Stomach smooth muscle (tissue), 2 donors: Measurements from ENCODE around the gene ATXN1.

ENCODE experiments used
- H3K27ac ChIP-seq: one replicate; pipeline ENCODE4 v1.7.0; 2013; ENCODE audit warnings: mild to moderate bottlenecking, low read length, inconsistent platforms
- H3K27me3 ChIP-seq, 2 donors: one replicate each; pipeline ENCODE4 v1.7.0; 2013; ENCODE audit warnings: low read length in 2 of 2; ENCODE audit not compliant: insufficient read depth in 2 of 2, control insufficient read depth in 1 of 2
- H3K36me3 ChIP-seq, 2 donors: one replicate each; pipeline ENCODE4 v1.7.0; 2013; ENCODE audit warnings: low read length in 2 of 2; ENCODE audit not compliant: control insufficient read depth in 2 of 2, insufficient read depth in 2 of 2
- H3K4me1 ChIP-seq: one replicate; pipeline ENCODE4 v1.7.0; 2013; ENCODE audit warnings: low read length; ENCODE audit not compliant: control insufficient read depth, insufficient read depth
- H3K4me3 ChIP-seq, 2 donors: one replicate each; pipeline ENCODE4 v1.7.0; 2013; ENCODE audit warnings: low read length in 2 of 2
- H3K9ac ChIP-seq, 2 donors: one replicate each; pipeline ENCODE4 v1.7.0; 2013; ENCODE audit warnings: low read length in 2 of 2, mild to moderate bottlenecking in 1 of 2
- H3K9me3 ChIP-seq, 2 donors: one replicate each; pipeline ENCODE4 v1.7.0; 2013; ENCODE audit warnings: low read length in 2 of 2; ENCODE audit not compliant: control insufficient read depth in 2 of 2
- donor health status: healthy.
- donor health status: Pancreatic carcinoma.

ATXN1 gene

DNA sequence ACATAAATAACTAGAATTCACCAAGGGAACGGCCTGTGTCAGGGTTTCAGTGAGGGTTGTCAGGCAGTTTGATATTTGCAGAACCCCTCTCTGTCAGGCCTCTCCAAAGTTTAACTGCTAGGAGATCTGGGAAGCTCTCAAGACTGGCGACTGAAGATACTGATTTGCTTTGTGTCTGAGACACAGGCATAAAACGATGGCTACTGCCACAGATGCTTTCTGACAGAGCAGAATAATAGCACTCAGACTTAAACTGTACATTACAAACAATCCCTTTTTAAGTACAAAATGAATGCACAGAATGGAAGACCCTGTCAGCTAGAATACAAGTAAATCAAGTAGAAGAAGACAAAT lies 7.2 kb upstream of the ATXN1 start:
- Histone ChIP-seq H3K9ac (no peak overlapping the region), H3K27me3 (no peaks in the 10 kb centered on the region), H3K27ac (peak overlapping the region; percentile 47), H3K36me3 (no peaks in the 10 kb centered on the region), H3K9me3 (no peaks in the 10 kb centered on the region), H3K4me1 (peaks cover 41% of the 10 kb centered on the region), H3K4me3 (peak overlapping the region in 1 of 2 donors; percentile 31)

DNA sequence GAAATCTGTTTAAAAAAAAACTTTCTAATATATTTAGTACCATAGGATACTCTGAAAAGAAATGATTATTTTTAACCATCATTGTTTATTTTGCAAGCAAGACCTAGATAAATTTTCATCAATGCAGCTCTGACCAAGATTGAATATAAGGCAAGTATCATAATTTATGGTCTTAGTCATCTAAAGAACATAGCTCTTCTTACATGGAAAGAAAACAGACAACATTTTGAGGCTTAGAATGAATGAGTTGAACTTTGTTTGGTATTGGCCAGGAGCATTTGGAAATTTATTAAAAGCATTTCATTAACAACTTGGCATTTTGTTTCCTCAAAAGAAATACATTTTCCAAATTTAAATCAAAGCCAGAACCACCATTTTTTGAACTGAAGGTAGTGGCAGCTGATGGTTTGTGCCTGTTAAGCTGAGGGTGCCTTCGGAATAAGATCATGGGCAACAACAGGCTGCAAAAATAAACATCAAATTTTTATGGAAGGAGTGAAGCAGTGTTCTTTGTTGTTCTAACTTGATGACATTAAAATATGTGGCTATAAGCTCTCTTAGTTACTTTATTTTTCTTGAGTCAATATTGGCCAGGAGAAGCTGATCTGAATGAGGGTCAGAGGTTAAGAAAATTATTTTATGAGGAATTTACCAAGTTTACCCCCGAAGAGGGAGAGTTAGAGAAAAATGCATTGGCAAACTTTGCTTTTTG lies 6.7 kb upstream of the ATXN1 start:
- H3K27me3 ChIP-seq: no peaks in the 10 kb centered on the region
- H3K36me3 ChIP-seq: no peaks in the 10 kb centered on the region
- H3K9ac ChIP-seq: no peak overlapping the region
- H3K4me3 ChIP-seq: no peak overlapping the region
- peak overlapping the region; percentile 47 for H3K27ac ChIP-seq
- no peaks in the 10 kb centered on the region for H3K9me3 ChIP-seq
- H3K4me1 ChIP-seq: peaks cover 41% of the 10 kb centered on the region

GRCh38 chr6:16766836-16767745 lies 5.8 kb upstream of the ATXN1 start:
- Histone ChIP-seq H3K4me1 (peaks cover 47% of the 10 kb centered on the region), H3K27me3 (no peaks in the 10 kb centered on the region), H3K27ac (peak overlapping the region; percentile 26)

DNA sequence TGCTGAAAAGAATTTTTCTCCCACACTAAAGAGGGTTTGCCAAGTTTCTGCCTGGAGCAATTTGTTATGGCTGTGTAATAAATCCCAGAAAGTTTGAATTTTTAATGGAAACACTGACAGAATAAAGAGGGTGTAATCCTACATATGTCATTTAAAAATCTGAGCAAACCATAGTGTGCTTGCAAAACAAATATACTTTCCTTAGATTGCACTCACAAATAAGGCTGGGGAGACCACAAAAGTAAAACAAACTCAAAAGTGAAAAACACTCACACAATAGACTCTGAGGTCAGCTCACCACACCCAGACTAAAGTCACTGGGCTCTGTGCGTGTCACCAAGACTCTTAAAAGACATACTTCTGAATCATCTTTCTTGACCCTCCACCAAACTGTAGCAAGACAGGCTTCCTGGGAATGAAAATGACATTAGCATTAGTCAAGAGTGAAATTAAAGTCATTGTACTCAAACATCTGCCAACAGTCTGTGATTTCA lies 4.8 kb upstream of the ATXN1 start:
- Histone ChIP-seq H3K9me3 (no peaks in the 10 kb centered on the region), H3K4me3 (peak overlapping the region in 1 of 2 donors; percentile 16), H3K4me1 (peaks cover 48% of the 10 kb centered on the region), H3K27me3 (no peaks in the 10 kb centered on the region), H3K9ac (no peak overlapping the region), H3K36me3 (no peaks in the 10 kb centered on the region), H3K27ac (peak overlapping the region; percentile 25)

More at GRCh38 chr6:16766836-16767745, 5.8 kb upstream of the ATXN1 start:
- H3K9ac ChIP-seq: no peak overlapping the region
- H3K4me3 ChIP-seq: no peak overlapping the region
- no peaks in the 10 kb centered on the region for H3K9me3 ChIP-seq
- no peaks in the 10 kb centered on the region for H3K36me3 ChIP-seq

GRCh38 chr6:16765235-16765634 lies 4.0 kb upstream of the ATXN1 start:
- H3K4me3 ChIP-seq: no peak overlapping the region
- H3K4me1 ChIP-seq: peaks cover 42% of the 10 kb centered on the region
- no peaks in the 10 kb centered on the region for H3K27me3 ChIP-seq
- H3K27ac ChIP-seq: no peak overlapping the region
- H3K9me3 ChIP-seq: no peaks in the 10 kb centered on the region
- H3K9ac ChIP-seq: no peak overlapping the region
- H3K36me3 ChIP-seq: no peaks in the 10 kb centered on the region

GRCh38 chr6:16764188-16764950 lies 3.1 kb upstream of the ATXN1 start:
- Histone ChIP-seq H3K4me3 (peak overlapping the region; percentile 16 to 42), H3K9me3 (no peaks in the 10 kb centered on the region), H3K4me1 (peaks cover 36% of the 10 kb centered on the region), H3K36me3 (no peaks in the 10 kb centered on the region), H3K27me3 (no peaks in the 10 kb centered on the region), H3K27ac (peak overlapping the region; percentile 20), H3K9ac (no peak overlapping the region)

GRCh38 chr6:16762550-16763477 lies 1.6 kb upstream of the ATXN1 start:
- Histone ChIP-seq H3K27me3 (no peaks in the 10 kb centered on the region), H3K4me1 (peaks cover 31% of the 10 kb centered on the region), H3K4me3 (peak overlapping the region; percentile 64 to 92), H3K9me3 (no peaks in the 10 kb centered on the region), H3K9ac (peak overlapping the region; percentile 87 to 89), H3K36me3 (no peaks in the 10 kb centered on the region), H3K27ac (peak overlapping the region; percentile 97)

- Histone ChIP-seq H3K4me1 (peaks cover 32% of the 10 kb centered on the region), H3K36me3 (no peaks in the 10 kb centered on the region), H3K27ac (peak overlapping the region; percentile 97), H3K9ac (peak overlapping the region; percentile 87 to 89), H3K27me3 (no peaks in the 10 kb centered on the region), H3K9me3 (no peaks in the 10 kb centered on the region), H3K4me3 (peak overlapping the region; percentile 64 to 92)
These were observed 949 bp upstream of the ATXN1 start for GRCh38 chr6:16762268-16762549.

- H3K9me3 ChIP-seq: no peaks in the 10 kb centered on the region
- no peaks in the 10 kb centered on the region for H3K36me3 ChIP-seq
- H3K9ac ChIP-seq: peak overlapping the region; percentile 87 to 89
- H3K27me3 ChIP-seq: no peaks in the 10 kb centered on the region
- H3K4me1 ChIP-seq: peaks cover 32% of the 10 kb centered on the region
- peak overlapping the region; percentile 92 to 93 for H3K4me3 ChIP-seq
- H3K27ac ChIP-seq: peak overlapping the region; percentile 97
These were observed 409 bp upstream of the ATXN1 start for GRCh38 chr6:16761471-16762267.
